Right lobe of liver (tissue), 4 donors: ENCODE data around the gene DDX42.

ENCODE experiments used
- CTCF ChIP-seq, 4 donors: fragments of 200-600 bp in 3 of 4; fragments of 450-650 bp in 1 of 4; IDR thresholded peaks; one replicate each; pipeline versions ENCODE4 v1.5.1 to v1.8.0; 2016 to 2022; ENCODE audit warnings: antibody characterized with exemption in 4 of 4, mild to moderate bottlenecking in 2 of 4
- POLR2A ChIP-seq: fragments of 450-650 bp; IDR thresholded peaks from one replicate; pipeline ENCODE4 v1.6.1; 2017; ENCODE audit warnings: antibody characterized with exemption, mild to moderate bottlenecking
- donor health status: DM: no; HTN: no; CAD: no.
- donor health status: DM: no; HTN: no; CAD: no.
- donor health status: DM: no; HTN: yes; CAD: no.

- TF ChIP-seq CTCF (IDR thresholded peaks at IDR 0.05) (no peak), POLR2A (no peak)
Observed at GRCh38 chr17:63827801-63828221, 53.8 kb downstream of the DDX42 start.
